HCEC 1CT (cell line): Measurements from ENCODE around the gene OXSM.

Experiments
- DNase-seq: peaks from one replicate; pipeline ENCODE4 v3.0.0-alpha.2; 2017

The OXSM gene

DNA sequence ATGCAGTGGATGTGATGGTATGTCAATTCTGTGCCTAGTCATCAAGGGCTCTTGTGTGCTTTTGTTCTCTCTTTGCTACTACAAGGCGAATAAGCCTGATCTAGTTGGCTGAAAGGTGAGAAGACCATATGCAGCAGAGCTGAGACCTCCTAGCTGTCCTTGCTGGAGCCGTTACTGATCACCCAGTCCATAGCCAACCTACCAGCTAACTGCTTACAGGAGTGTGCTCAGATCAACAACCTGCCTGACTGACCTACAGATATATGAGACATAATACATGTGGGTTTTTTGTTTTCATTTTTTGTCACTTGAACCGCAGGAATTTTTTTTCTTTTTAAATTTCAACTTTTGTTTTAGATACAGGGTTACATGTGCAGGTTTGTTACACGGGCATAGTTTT lies 22.8 kb downstream of the OXSM start:
- no peak for DNase-seq

DNA sequence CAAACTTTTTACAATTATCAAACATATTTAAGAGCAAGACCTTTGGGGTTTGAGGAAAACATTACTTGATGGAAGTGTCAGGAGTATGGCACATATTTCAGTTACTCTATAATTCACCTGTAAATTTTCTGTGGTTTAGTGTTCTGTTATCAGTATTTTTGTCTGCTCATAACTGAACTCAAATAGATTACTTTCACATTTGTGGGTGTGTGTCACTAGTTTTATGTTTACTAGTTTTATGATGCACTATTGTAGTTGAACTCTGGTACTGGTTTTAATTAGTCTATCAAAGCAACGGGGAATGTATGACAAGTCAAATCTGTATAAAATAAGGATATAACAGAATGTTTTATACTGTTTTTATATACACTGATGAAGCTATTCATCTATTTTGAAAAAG lies 27.2 kb downstream of the OXSM start:
- DNase-seq: no peak

DNA sequence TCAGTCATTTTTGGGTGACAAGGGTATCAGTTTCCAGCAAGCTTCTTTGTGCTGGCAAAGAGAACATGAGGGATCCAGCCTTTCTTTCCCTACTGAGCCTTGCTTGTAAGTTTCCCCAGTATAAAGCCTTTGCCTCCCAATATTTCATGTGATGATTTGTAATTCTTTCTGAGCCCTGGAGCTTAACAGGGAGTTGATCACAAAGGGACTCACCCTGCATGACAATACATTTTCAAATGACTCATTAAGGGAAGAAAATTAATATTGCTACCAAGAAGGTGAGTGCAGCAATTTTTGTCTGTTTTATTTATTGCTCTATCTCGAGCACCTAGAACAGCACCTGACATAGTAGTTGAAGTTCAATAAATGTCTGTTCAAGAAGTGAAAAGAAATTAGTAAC lies 27.7 kb downstream of the OXSM start:
- no peak for DNase-seq

DNA sequence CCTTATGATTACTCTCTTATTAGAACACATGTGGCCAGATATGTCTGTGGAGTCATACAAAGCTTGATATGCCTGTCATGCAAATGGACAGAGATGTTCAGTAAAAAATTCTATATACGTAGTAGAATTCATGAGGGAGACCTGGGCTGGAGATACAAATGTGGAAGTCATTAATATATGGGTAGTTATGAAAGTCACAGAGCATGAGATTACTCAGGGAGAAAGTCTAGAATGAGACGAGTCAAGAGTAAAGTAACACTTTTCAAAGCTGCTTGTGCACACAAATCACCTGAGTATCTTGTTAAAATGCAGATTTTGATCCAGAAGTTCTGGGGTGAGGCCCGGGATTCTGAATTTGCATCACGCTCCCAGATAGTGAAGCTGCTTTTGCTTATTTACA lies 28.4 kb downstream of the OXSM start:
- no peak for DNase-seq

DNA sequence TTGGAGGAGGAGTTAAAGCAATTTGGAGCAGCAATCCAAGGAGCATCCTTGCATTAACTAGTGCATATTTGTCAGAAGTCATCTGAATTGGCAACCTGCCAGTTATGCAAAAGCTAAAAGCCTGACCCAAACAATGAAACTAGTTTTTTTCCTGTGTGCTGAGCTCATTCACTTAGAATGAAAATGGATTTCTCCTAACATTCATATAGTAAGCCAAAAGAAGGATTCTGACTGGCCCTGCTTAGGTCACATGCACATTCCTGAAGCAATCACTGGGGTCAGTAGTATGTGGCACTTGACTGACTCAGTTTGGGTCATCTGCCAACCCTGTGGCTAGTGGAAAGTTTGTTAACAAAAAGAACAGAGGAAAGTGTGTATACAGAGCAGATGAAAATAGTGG lies 30.5 kb downstream of the OXSM start:
- DNase-seq: peak; percentile 98

DNA sequence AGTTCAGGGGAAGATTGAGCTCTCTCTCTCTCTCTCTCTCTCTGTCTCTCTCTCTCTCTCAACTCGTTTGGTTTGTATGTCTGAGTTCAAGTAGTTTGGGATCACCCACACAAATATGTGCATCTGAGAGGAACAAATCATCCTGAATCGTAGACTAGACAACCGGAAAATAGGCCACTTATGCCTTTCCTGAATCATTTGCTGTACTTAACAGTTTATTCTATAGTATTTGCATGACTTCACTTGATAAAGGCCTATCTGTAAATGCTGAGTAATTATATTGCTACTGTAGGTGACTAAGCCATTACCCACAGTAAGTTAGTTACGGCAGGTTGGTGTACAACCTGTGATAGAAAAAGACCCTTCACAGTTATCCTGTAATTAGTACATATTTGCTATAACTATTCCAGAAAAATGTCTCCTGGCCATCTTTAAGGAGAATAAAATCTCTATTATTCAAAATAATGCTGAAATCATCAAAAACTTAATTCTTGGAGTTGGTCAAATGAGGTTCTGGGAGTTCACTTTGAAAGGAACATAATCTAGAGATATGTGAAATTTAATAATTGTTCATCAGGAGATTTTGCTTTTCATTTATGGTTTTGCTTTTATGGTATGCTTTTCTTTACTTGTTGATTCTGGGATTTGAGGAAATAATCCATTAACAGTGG lies 31.1 kb downstream of the OXSM start:
- DNase-seq: peak; percentile 60

DNA sequence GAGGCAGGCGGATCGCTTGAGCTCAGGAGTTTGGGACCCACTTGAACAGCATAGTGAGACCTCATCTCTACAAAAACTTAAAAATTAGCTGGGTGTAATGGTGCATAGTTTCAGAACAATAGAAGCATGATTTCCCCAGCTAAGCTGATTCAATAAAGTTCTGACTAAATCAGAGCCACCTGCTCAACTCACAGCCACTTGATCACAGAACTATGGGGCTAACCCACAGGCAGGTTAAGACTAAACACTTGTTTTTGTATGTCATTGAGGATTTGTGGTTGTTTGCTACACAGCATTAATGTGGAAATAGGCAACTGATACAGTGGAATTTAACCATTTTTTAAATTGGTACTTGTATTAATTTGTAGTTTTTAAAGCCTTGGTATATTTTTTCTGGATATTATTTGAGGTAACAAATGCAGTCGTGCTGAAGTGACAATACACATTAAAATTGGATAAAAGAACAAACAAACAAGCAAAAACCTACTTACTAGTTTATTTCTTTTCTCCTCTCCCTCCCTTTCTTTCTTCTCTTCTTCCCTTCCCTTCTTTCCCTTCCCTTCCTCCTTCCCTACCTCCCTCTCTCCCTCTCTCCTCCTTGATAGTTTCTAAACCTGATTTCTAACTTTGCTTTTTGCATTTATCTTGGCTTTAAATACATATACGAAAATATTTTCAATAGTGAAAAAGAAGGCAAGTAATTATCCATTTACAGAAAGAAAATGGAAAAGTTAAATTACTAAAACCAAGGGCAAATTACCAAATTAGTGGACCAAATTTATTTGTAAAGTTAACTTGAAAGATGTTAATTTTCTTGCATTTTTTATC lies 32.1 kb downstream of the OXSM start:
- no peak for DNase-seq

DNA sequence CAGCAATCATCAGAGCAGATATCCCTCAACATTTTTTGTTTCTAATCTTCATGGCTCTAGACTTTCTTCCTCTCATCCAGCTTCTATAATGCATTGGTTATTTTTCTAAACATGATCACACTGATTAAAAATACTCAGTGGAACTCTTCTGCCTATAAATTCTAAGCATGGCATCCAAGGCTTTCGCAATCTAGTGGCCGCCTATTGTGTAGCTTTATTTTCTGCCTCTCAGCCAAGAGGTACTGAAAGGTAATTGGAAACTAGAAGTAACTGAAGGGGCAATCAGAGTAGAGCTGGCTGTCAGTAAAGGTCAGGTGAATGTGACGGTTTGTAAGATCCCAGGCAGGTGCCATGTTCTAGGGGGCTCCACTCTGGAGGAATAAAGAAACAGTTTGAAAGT lies 33.4 kb downstream of the OXSM start:
- DNase-seq: no peak

DNA sequence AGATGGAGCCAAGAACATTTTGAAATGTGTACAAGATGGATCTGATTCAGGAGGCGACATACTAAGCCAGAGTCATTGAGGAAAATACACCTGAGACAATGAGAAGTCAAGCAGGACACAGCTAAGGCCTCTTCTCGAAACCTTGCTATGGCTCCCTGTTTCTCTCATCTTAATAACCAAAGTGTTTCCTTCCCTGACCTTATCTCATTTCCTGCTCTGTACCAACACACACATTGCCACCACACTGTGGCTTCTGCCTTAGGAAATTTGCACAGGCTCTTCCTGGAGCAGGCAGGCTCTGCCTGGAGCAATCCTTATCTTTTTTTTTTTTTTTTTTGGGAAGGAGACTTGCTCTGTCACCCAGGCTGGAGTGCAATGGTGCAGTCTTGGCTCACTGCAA lies 36.6 kb downstream of the OXSM start:
- DNase-seq: no peak

DNA sequence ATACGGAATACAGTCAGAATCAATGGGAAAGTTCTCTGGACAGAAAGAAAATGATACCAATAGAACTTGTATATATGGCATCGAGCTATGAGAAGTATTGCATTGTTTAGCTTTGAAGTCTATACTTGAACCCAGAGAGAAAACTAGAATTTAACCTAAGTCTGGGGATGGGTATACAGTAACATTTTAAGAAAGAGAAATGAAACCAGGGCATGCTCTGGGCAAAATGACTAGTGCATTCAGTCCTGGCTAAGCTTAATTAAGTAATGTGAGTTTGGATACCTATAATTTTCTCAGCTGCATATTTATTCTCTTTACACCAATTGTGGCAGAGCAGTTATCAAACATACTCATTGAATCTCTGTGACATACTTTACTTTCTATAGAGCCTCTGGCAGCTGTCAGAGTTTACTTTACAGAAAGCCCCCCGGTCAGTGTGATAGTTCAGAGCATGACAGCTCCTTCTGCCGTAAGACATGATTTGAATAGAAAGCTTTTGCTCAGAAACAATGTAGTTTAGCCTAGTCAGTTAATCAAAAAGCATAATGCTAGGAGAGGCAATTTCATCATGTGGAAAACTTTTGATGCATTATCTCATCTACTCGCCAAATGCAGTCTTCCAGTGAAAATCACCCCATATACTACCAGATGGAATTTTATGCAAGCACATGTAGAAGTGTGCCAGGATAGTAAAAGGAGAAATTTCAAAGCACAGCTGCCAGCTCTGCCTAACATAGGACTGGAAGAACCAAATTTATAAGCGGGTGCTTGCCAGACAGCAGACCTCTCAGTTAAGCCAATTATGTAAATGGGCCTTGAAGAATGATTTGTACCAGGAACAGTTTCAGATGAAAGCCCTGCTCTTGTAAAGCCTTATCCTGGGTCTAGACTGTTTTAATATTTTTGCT lies 40.7 kb downstream of the OXSM start:
- DNase-seq: no peak

DNA sequence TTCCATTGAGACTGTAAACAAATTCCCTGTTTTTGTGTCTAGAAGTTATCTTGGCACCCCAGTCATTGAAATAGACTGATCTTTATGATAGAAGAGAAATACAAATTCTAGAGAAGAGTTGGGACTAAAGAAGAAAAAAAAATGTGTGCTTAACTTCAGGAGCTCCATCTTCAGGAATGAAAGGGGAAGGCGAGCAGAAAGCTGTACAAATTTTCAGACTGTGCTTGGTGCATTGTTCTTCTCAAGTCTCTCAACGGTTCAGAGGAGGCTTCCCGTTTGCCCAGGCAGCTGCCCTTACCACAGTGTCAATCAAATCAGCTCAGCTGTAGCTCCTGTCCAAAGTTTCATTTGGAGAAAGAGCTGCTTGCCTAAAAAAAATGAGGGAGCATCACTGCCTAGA lies 41.7 kb downstream of the OXSM start:
- peak; percentile 50 for DNase-seq

DNA sequence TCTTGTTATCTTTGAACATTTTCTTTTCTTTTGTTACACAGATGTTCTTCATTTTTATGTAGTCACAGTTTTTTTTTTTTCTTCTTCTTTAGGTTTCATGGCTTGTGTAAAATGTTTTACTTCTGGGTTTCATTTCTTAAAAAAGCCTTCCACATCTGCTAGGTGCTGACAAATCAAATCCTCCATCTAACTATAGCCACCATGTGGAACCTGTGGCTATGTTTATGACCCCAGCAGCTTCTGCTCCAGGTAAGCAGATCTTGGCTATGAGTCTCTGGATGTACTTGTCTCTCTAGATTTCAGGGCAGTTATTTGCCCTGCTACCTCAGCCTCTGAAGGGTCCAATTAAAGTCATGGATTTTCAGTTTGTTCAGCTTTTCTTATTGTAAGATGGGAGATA lies 44.5 kb downstream of the OXSM start:
- DNase-seq: no peak

DNA sequence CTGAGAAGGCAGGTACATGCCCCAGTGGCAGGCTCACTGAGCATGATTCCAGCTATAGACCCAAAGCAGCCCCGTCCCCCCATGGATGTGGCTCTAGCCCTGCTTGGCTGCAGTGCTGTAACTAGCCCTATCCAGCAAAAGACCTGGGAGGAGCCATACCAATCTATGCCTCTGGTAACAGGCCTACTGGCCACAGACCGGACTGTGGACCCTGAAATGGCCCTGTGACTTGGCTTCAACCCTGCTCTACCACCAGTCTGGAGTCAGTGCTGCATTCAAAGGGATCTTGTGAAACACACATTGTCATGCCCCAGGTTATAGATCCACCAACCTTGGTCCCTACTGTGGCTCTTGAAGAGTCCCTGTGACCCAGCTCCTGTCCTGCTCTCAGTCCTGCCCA lies 46.7 kb downstream of the OXSM start:
- DNase-seq: no peak

DNA sequence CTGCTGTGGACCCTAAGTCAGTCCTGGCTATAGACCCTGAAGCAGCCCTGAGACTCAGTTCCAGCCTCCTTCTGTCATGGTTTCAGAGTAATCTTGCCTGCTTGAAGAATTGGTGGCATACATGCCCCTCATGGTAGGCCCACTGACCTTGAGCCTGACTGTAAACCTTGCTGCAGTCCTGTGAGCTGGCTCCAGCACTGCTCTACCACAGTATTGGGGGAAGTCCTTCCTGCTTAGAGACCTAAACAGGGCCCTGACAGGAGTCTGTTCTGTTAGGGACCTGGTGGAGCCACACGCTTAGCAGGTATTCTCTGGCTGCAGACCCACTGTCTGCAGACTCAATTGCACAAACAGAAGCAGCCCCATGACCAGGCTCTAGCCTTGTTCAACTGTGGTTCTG lies 47.1 kb downstream of the OXSM start:
- DNase-seq: no peak

DNA sequence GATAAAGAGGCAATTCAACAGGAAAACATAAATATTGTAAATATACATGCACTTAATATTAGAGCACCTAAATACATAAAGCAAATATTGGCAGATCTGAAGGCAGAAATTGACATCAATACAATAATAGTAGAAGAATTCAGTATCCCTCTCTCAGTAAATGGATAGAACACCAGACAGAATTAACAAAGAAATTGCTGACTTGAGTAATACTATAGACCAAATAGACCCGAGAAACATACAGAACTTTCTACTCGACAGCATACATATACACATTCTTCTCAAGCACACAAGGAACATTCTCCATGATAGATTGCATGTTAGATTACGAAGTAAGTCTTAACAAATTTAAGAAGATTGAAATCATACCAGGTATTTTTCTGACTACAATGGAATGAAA lies 50.2 kb downstream of the OXSM start:
- no peak for DNase-seq

DNA sequence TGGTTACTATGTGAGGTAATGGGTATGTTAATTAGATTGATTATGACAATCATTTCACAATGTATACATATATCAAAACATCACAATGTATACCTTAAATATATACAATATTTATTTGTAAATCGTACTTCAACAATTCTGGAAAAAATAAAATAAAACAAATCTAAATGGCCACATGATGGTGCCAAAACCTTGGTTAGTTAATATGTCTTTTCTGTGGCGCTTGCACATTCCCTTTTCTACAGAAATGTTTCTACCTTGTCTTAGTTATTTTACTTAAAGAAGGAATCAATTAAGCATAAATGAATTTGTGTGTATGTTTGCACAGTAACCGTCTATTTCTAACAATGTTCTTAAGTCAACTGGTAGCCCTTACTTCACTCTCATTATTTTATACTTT lies 53.4 kb downstream of the OXSM start:
- peak; percentile 16 for DNase-seq
